Mesenchymal stem cell (in vitro differentiated cells and primary cell): ENCODE data around the gene CXXC5.

Experiments
- DNase-seq: peaks from one replicate; pipeline ENCODE4 v3.0.0-alpha.2; 2013
- H2AFZ ChIP-seq: one replicate; pipeline ENCODE4 v1.6.1; 2013; ENCODE audit warnings: low read depth, mild to moderate bottlenecking, control low read depth, inconsistent platforms, low read length, moderate library complexity
- H2AK5ac ChIP-seq: 2 replicates; pipeline ENCODE4 v1.6.1; 2013; ENCODE audit warnings: low read length, moderate library complexity, mild to moderate bottlenecking, inconsistent platforms; ENCODE audit not compliant: severe bottlenecking
- H2BK120ac ChIP-seq: one replicate; pipeline ENCODE4 v1.6.1; 2013; ENCODE audit warnings: low read depth, mild to moderate bottlenecking, inconsistent platforms, low read length, moderate library complexity
- H2BK12ac ChIP-seq, 2 experiments: one replicate each; pipeline ENCODE4 v1.6.1; 2013; ENCODE audit warnings: inconsistent platforms in 2 of 2, low read length in 2 of 2, mild to moderate bottlenecking in 2 of 2, moderate library complexity in 2 of 2, control low read depth in 1 of 2
- H2BK15ac ChIP-seq: one replicate; pipeline ENCODE4 v1.6.1; 2013; ENCODE audit warnings: mild to moderate bottlenecking, low read depth, inconsistent platforms; ENCODE audit not compliant: poor library complexity, severe bottlenecking
- H2BK5ac ChIP-seq: 2 replicates; pipeline ENCODE4 v1.6.1; 2013; ENCODE audit warnings: low read depth, mild to moderate bottlenecking, low read length, control low read depth, inconsistent platforms; ENCODE audit not compliant: poor library complexity, severe bottlenecking
- H3K14ac ChIP-seq, 2 experiments: one replicate each; pipeline ENCODE4 v1.6.1; 2013; ENCODE audit warnings: inconsistent platforms in 2 of 2, low read length in 2 of 2, control low read depth in 1 of 2, mild to moderate bottlenecking in 1 of 2, moderate library complexity in 1 of 2
- H3K18ac ChIP-seq, 2 experiments: one replicate each; pipeline ENCODE4 v1.6.1; 2013; ENCODE audit warnings: inconsistent platforms in 2 of 2, low read length in 2 of 2, control low read depth in 1 of 2, low read depth in 1 of 2, mild to moderate bottlenecking in 1 of 2
- H3K23ac ChIP-seq, 2 experiments: one replicate each; pipeline ENCODE4 v1.6.1; 2013; ENCODE audit warnings: inconsistent platforms in 2 of 2, low read length in 2 of 2, mild to moderate bottlenecking in 2 of 2, moderate library complexity in 2 of 2, control low read depth in 1 of 2
- H3K27ac ChIP-seq: 2 replicates; pipeline ENCODE4 v1.5.1; 2013; ENCODE audit warnings: mild to moderate bottlenecking, moderate library complexity, low read length, control low read depth, inconsistent platforms; ENCODE audit not compliant: poor library complexity, severe bottlenecking
- H3K27me3 ChIP-seq, 2 experiments: 2 replicates each; pipeline versions ENCODE4 v1.6.1 to v1.7.0; 2013; ENCODE audit warnings: low read length in 2 of 2, mild to moderate bottlenecking in 2 of 2, moderate library complexity in 2 of 2, control low read depth in 1 of 2, inconsistent platforms in 1 of 2; ENCODE audit not compliant: control insufficient read depth in 1 of 2, insufficient read depth in 1 of 2
- H3K36me3 ChIP-seq, 2 experiments: 2 replicates each; pipeline versions ENCODE4 v1.6.1 to v1.7.0; 2013; ENCODE audit warnings: low read length in 2 of 2, control low read depth in 1 of 2, inconsistent platforms in 1 of 2, low read depth in 1 of 2, mild to moderate bottlenecking in 1 of 2; ENCODE audit not compliant: insufficient read depth in 2 of 2, control insufficient read depth in 1 of 2
- H3K4ac ChIP-seq, 2 experiments: one replicate each; pipeline ENCODE4 v1.6.1; 2013; ENCODE audit warnings: inconsistent platforms in 2 of 2, low read length in 2 of 2, mild to moderate bottlenecking in 2 of 2, moderate library complexity in 2 of 2, control low read depth in 1 of 2, low read depth in 1 of 2
- H3K4me1 ChIP-seq: 2 replicates; pipeline ENCODE4 v1.6.1; 2013; ENCODE audit warnings: low read depth, low read length, control low read depth; ENCODE audit not compliant: control insufficient read depth, insufficient read depth
- H3K4me2 ChIP-seq: 2 replicates; pipeline ENCODE4 v1.6.1; 2013; ENCODE audit warnings: low read length, mild to moderate bottlenecking, inconsistent platforms; ENCODE audit not compliant: poor library complexity, severe bottlenecking
- H3K4me3 ChIP-seq, 2 experiments: 2 replicates each; pipeline versions ENCODE4 v1.5.1 to v1.7.0; 2013; ENCODE audit warnings: low read length in 2 of 2, mild to moderate bottlenecking in 2 of 2, control low read depth in 1 of 2, low read depth in 1 of 2; ENCODE audit not compliant: insufficient read depth in 1 of 2
- H3K79me1 ChIP-seq: replicated peaks from 2 replicates; pipeline ENCODE4 v1.6.1; 2013; ENCODE audit warnings: mild to moderate bottlenecking, control low read depth, low read length, inconsistent platforms; ENCODE audit not compliant: poor library complexity, severe bottlenecking
- H3K9ac ChIP-seq: 2 replicates; pipeline ENCODE4 v1.7.0; 2013; ENCODE audit warnings: mild to moderate bottlenecking, low read length, moderate library complexity
- H3K9me3 ChIP-seq: 2 replicates; pipeline ENCODE4 v1.7.0; 2013; ENCODE audit warnings: mild to moderate bottlenecking, low read length; ENCODE audit not compliant: control insufficient read depth
- H4K8ac ChIP-seq: one replicate; pipeline ENCODE4 v1.6.1; 2013; ENCODE audit warnings: inconsistent platforms, mild to moderate bottlenecking, low read length, moderate library complexity
- H4K91ac ChIP-seq: one replicate; pipeline ENCODE4 v1.6.1; 2013; ENCODE audit warnings: mild to moderate bottlenecking, low read length, inconsistent platforms
- WGBS: methylation state at CpG from one replicate; pipeline ENCODE4 v1.1.7; 2013; ENCODE audit warnings: mixed read lengths; 5-methylcytosine and 5-hydroxymethylcytosine counted together

Gene CXXC5

DNA sequence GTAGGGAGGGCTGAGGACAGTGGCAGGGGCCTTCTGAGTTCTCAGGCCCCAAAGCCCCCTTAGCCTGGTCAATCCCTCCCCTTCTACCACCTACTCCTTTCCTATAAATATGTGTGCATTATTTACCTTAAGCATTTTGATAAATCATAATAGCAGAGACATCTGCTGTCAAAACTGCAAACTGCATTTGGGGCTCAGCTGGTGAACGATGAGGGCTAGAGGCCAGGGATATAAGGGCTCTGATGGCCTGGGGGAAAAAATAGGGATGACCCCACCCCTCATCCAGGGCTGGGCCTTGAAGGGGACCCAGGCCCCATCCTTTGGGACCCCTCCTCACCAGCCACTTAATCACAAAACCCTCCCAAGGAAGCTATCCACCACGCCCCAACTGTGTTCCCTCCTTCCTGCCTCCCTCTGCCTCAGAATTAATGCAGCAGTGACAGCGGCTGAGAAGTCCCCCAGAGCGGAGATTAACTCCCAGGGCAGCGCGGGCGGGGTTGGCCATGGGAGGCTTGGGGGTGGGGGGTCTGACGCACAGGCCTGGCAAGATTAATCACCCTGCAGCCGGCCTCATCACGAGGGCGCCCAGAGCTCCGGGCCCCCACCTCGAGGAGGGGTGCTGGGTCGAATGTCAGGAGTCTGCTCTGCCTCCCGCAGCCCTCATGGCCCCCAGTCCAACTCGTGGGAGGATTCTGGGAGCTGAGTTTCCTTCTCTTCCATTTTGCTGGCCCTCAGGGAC lies 42.1 kb downstream of the CXXC5 start:
- Histone ChIP-seq H3K4ac (peak overlapping the region; percentile 89 to 95), H3K79me1 (peaks cover 6% of the 10 kb centered on the region), H3K23ac (peak overlapping the region in 1 of 2 experiments; percentile 61), H2AK5ac (peak overlapping the region; percentile 75), H3K18ac (peak overlapping the region; percentile 81 to 92), H2BK12ac (peak overlapping the region in 1 of 2 experiments; percentile 98), H3K9ac (peak overlapping the region; percentile 81), H3K9me3 (no peaks in the 10 kb centered on the region), H4K91ac (peak overlapping the region; percentile 89), H3K27ac (peak overlapping the region; percentile 79), H2BK120ac (peak overlapping the region; percentile 90), H3K4me3 (no peak overlapping the region), H3K4me1 (peaks cover 88% of the 10 kb centered on the region), H3K4me2 (peak overlapping the region; percentile 18), H2AFZ (no peak overlapping the region), H3K27me3 (no peaks in the 10 kb centered on the region), H2BK5ac (no peak overlapping the region), H2BK15ac (peak overlapping the region; percentile 15), H3K14ac (peak overlapping the region in 1 of 2 experiments; percentile 93), H3K36me3 (peaks cover 21 to 67% of the 10 kb centered on the region in 2 experiments), H4K8ac (peak overlapping the region; percentile 74)
- peak; percentile 89 for DNase-seq
- WGBS = 2% methylated on average over 15 of the region's 16 CpGs

DNA sequence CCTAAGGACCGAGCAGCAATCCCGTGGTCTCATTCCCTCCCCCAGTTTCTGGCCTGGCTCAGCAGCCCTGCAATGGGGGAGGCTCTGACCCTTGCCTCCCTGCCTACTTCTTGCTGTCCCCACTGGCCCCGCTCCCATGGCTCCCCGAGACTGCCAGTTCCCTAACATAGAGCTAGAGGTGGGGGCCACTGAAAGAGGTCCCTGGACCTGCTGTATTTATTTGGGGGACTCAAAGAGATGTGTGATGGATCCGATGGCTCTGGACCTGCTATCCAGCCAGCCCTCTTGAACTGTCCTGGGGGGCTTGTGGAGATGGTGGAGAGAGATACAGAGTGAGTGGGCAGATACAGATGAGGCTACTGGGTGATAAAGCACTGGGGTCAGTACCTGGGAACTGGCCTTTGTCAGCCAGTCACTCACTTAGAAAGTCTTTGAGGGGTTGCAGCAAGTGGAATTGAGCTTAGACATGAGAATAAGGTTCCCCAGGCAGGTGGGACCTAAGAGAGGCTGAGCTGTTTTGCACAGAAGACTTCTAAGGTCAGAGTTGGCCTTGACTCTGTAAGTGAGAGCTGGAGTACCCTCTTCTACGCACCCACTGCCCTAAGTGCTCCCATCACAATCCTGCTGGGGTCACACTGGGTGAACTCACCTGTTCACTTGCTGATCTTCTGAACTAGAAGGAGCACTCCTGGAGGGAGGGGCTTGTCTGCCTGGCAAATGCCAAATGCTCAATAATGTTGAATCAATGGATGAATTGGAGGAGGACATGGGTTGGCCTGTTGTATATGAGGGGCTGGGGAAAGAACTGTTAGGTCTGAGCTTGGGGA lies 42.9 kb downstream of the CXXC5 start:
- Histone ChIP-seq H3K4ac (peak overlapping the region; percentile 87 to 89), H3K23ac (no peak overlapping the region), H2BK15ac (no peak overlapping the region), H2BK12ac (peak overlapping the region; percentile 85 to 88), H3K9me3 (no peaks in the 10 kb centered on the region), H3K27me3 (no peaks in the 10 kb centered on the region), H3K14ac (peak overlapping the region in 1 of 2 experiments; percentile 90), H2AFZ (no peak overlapping the region), H3K4me2 (no peak overlapping the region), H3K18ac (peak overlapping the region; percentile 65 to 81), H3K79me1 (peaks cover 6% of the 10 kb centered on the region), H3K27ac (peak overlapping the region; percentile 79), H4K91ac (peak overlapping the region; percentile 89), H2AK5ac (peak overlapping the region; percentile 25), H3K4me3 (no peak overlapping the region), H2BK5ac (no peak overlapping the region), H3K4me1 (peaks cover 84% of the 10 kb centered on the region), H3K9ac (peak overlapping the region; percentile 81), H2BK120ac (peak overlapping the region; percentile 90), H4K8ac (peak overlapping the region; percentile 66), H3K36me3 (peaks cover 13 to 59% of the 10 kb centered on the region in 2 experiments)
- DNase-seq = no peak
- 60% methylated on average over 6 of the region's 6 CpGs for WGBS

DNA sequence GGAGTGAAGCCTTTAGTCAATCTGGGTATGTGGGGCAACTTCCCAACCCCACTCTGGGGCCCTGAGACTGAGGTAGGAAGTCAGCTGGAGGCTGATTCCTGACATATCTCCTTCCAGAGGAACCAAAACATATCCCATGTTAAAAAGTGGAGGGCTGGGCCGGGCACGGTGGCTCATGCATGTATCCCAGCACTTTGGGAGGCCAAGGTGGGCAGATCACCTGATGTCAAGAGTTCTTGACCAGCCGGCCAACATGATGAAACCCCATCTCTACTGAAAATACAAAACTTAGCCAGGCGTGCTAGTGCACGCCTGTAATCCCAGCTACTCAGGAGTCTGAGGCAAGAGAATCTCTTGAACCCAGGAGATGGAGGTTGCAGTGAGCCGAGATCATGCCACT lies 44.0 kb downstream of the CXXC5 start:
- H3K27ac ChIP-seq = peak overlapping the region; percentile 96
- H2AK5ac ChIP-seq = no peak overlapping the region
- H2AFZ ChIP-seq = no peak overlapping the region
- peaks cover 5 to 48% of the 10 kb centered on the region in 2 experiments for H3K36me3 ChIP-seq
- H3K9ac ChIP-seq = no peak overlapping the region
- no peak for DNase-seq
- no peaks in the 10 kb centered on the region for H3K9me3 ChIP-seq
- H2BK15ac ChIP-seq = no peak overlapping the region
- H3K27me3 ChIP-seq = no peaks in the 10 kb centered on the region
- no peak overlapping the region for H3K4me3 ChIP-seq
- WGBS = over 99% methylated on average over 5 of the region's 6 CpGs
- no peak overlapping the region for H3K14ac ChIP-seq
- H3K18ac ChIP-seq = peak overlapping the region in 1 of 2 experiments; percentile 86
- H2BK5ac ChIP-seq = no peak overlapping the region
- peak overlapping the region; percentile 14 to 17 for H3K4ac ChIP-seq
- peak overlapping the region; percentile 11 for H2BK120ac ChIP-seq
- no peak overlapping the region for H4K8ac ChIP-seq
- peaks cover 80% of the 10 kb centered on the region for H3K4me1 ChIP-seq
- H3K79me1 ChIP-seq = peaks cover 6% of the 10 kb centered on the region
- peak overlapping the region; percentile 59 to 65 for H2BK12ac ChIP-seq
- no peak overlapping the region for H4K91ac ChIP-seq
- no peak overlapping the region for H3K23ac ChIP-seq
- H3K4me2 ChIP-seq = no peak overlapping the region
